Measurements from ENCODE around the gene ROBO4. TPM values are rescaled to one million over a fixed set of nuclear protein-coding genes. Genes with fewer than 3 reads are reported as not detected.
A peak's percentile ranks its signal among the peaks of the same experiment; 100 is the strongest.

Gene ROBO4
- total RNA-seq, 3 donors from 2014 or later: 4.8 to 8.4 (median 7.9) TPM

GRCh38 chr11:124900464-124900863 is 2.8 kb upstream of the ROBO4 start:
- intact Hi-C loops (cut with DNase I, micrococcal nuclease): no loop called here
- Histone ChIP-seq H3K4me3 (no peak overlapping the region), H3K4me1 (ENCODE audit: low read depth) (no peaks in the 10 kb centered on the region), H3K36me3 (ENCODE audit: low read depth) (no peaks in the 10 kb centered on the region), H3K9me3 (no peaks in the 10 kb centered on the region)
- TF ChIP-seq CTCF (IDR thresholded peaks at IDR 0.05): no peak
- ATAC-seq: peak; percentile 33
- DNase-seq: no peak

GRCh38 chr11:124899383-124900145 is 1.9 kb upstream of the ROBO4 start:
- Histone ChIP-seq H3K36me3 (ENCODE audit: low read depth) (no peaks in the 10 kb centered on the region), H3K4me3 (no peak overlapping the region), H3K4me1 (ENCODE audit: low read depth) (no peaks in the 10 kb centered on the region), H3K9me3 (no peaks in the 10 kb centered on the region)
- intact Hi-C loops (cut with DNase I, micrococcal nuclease): no loop called here
- TF ChIP-seq CTCF (IDR thresholded peaks at IDR 0.05): no peak
- ATAC-seq: no peak
- no peak for DNase-seq

- intact Hi-C loops (cut with DNase I, micrococcal nuclease): no loop called here
- H3K4me3 ChIP-seq: no peak overlapping the region
- ATAC-seq (no peak), DNase-seq (no peak)
- H3K4me1 ChIP-seq (ENCODE audit: low read depth): no peaks in the 10 kb centered on the region
- no peak for TF ChIP-seq CTCF (IDR thresholded peaks at IDR 0.05)
- no peaks in the 10 kb centered on the region for H3K9me3 ChIP-seq
- H3K36me3 ChIP-seq (ENCODE audit: low read depth): no peaks in the 10 kb centered on the region
These were observed 1.0 kb upstream of the ROBO4 start for GRCh38 chr11:124898711-124899110.

- H3K9me3 ChIP-seq: no peaks in the 10 kb centered on the region
- no peaks in the 10 kb centered on the region for H3K4me1 ChIP-seq (ENCODE audit: low read depth)
- DNase-seq: no peak
- no peak for ATAC-seq
- H3K36me3 ChIP-seq (ENCODE audit: low read depth): no peaks in the 10 kb centered on the region
- intact Hi-C loops (cut with DNase I, micrococcal nuclease): no loop called here
- no peak for TF ChIP-seq CTCF (IDR thresholded peaks at IDR 0.05)
- H3K4me3 ChIP-seq: no peak overlapping the region
These were observed 607 bp upstream of the ROBO4 start for GRCh38 chr11:124898263-124898680.

GRCh38 chr11:124896821-124897391 is 759 bp downstream of the ROBO4 start:
- DNase-seq: no peak
- intact Hi-C loops (cut with DNase I, micrococcal nuclease): no loop called here
- H3K4me3 ChIP-seq: no peak overlapping the region

More at GRCh38 chr11:124896821-124897391, 759 bp downstream of the ROBO4 start:
- Histone ChIP-seq H3K9me3 (no peaks in the 10 kb centered on the region), H3K4me1 (ENCODE audit: low read depth) (no peaks in the 10 kb centered on the region), H3K36me3 (ENCODE audit: low read depth) (no peaks in the 10 kb centered on the region)
- ATAC-seq: no peak
- TF ChIP-seq CTCF (IDR thresholded peaks at IDR 0.05): no peak
